GM19240 (cell line): ENCODE data around the gene TBC1D2.

Experiments used
- DNase-seq: peaks from one replicate; pipeline ENCODE4 v3.0.0; 2011; ENCODE audit warnings: low spot score; ENCODE audit not compliant: insufficient read length

TBC1D2 gene

DNA sequence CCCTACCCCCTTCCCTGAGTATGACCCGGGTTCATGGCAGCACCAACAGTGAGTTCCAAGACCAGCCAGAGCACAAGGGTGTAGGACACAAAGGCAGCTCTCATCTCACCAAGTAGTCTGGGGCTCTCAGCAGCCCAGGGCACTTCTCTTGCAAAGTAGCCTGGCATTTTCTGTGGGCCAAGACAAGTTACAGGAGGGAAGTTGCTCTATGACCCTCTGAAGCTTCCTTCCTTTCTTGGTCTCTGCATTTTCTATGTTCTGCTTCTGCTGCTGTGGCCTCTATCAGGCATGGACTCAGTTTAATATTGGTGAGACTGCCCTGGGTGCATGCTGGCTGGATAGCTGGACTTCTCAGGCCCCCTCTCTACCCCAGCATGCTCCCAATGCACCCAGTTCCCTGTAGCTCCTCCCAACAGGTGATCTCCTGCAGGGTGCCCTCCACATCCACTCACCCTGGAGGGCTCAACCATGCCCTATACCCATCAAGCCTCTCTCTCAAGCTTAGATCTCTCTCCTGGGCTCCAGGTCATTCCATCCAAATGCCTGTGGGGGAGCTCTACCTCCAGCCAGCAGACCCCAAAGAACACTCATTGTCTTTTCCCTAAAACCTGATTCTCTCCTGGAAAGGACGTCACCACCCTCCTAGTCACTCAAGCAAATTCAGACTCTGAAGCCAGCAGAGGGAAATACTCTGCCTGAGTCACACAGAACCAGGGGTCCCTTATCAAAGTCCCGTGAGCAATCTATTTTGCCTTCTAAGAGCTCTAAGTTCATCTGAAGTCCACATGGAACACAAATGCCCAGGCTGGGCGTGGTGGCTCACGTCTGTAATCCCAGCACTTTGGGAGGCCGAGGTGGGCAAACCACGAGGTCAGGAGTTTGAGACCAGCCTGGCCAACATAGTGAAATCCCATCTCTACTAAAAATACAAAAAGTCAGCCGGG is 13.8 kb downstream of the TBC1D2 start:
- DNase-seq, result no peak

GRCh38 chr9:98240475-98240874 is 15.0 kb downstream of the TBC1D2 start:
- DNase-seq, result no peak

DNA sequence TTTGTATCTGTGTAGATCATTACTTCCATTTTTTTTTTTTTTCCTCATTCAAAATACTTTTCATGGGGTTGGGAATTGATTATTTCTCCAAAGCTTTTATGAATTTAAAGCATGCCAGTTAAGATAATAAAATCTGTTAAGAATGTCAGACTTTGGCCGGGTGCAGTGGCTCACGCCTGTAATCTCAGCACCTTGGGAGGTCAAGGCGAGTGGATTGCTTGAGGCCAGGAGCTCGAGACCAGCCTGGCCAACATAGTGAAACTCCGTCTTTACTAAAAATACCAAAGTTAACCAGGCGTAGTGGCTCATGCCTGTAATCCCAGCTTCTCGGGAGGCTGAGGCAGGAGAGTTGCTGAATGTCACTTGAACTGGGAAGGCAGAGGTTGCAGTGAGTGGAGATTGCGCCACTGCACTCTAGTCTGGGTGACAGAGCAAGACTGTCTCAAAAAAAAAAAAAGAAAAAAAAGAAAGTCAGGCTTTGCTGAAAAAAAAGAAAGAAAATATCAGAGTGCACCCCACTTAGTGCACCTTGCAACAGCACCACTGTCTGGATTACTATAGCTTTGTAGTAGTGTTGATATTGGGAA is 18.5 kb downstream of the TBC1D2 start:
- no peak for DNase-seq

DNA sequence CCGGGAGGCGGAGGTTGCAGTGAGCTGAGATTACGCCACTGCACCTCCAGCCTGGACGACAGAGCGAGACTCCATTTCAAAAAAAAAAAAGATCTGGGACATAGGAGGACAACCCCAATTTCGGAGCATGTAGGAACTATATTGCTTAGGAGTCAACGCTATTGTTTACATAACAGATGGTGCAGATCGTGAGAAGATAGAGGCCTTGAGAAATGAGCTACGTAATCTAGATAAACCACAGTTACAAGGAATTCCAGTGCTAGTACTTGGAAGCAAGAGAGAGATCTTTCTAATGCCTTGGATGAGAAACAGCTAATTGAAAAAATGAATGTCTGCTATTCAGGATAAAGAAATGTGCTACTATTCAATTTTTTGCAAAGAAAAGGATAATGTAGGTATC is 20.3 kb downstream of the TBC1D2 start:
- DNase-seq, result no peak

- no peak for DNase-seq
These were observed 21.1 kb downstream of the TBC1D2 start for GRCh38 chr9:98234245-98234825.

- no peak for DNase-seq
These were observed 22.5 kb downstream of the TBC1D2 start for GRCh38 chr9:98232926-98233325.

GRCh38 chr9:98231770-98232478 is 23.5 kb downstream of the TBC1D2 start:
- no peak for DNase-seq

GRCh38 chr9:98230789-98231188 is 24.7 kb downstream of the TBC1D2 start:
- no peak for DNase-seq

DNA sequence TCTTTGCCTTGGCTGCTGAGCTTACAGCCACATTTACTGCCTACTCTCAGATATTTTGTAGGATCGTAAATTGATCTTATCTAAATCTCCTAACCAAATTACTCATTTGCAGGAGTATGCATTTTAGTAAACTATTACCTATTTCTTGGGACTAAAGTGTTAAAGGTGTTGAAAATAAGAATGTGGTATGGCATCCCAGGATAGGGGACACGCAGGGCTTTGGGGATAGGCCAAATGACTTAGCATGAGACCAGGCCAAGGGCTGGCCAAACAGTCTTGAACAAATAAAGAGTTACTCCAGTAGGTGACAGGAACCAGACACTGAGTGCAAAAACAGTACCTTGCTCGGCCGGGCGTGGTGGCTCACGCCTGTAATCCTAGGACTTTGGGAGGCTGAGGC is 25.1 kb downstream of the TBC1D2 start:
- no peak for DNase-seq

DNA sequence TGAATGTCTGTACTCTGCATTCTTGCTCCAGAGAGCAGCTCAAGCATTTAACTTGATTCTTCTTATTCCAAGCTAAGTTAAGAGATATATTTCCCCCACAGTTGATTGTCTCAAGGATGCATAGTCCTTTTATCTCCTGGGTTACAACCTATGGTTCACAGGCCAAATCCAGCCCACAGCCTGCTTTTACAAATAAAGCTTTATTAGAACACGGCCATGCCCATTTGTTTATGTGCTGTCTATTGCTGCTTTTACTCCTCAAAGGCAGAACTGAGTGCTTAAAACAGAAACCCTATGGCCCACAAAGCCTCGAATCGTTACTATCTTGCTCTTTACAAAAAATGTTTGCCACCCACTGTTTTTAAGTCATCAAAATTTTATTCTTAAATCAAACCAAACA is 25.8 kb downstream of the TBC1D2 start:
- DNase-seq, result no peak

DNA sequence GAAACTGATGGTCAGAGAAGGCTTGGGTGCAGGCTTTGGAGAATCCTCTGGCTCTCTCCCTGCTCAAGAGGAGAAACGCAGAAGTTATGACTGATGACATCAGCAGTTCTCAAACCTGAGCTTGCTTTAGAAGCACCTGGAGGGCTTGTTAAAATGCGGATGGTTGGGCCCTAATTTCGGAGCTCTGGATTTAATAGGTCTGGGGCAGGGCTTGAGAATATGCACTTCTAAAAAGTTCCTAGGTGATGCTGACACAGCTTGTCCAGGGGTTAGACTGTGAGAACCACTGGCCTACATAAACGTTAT is 26.4 kb downstream of the TBC1D2 start:
- no peak for DNase-seq

DNA sequence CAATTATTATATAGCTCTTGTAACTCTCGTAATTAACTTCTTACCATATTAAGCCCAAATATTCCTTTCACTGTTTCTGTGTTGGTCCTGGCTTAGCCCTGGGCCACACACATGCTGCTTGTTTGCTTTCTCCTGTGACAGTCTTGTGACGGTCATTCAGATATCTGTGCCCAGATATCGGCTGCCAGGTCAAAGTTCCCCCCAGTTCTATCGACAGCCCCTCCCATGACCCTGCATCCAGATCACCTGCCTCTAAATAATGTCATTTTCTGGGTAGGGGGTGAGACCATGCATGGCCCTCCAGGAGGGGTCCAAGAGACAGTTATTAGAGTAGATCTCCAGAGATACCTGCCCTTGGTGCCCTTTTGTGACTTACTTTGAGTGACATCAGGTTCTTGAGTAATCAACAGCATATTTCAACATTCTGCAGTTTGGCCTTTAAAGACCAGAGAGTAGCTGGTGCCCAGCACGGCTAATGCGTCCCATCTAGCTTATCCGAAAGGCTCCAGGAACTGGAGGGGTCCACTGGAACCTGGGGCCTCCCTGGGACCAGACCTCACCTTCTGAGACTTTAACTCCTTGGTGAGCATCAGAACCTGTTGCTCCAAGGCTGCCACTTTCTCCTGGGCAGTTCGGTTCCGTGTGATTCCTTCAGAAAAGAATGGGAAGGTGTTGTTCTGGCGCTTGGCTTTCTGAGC is 26.9 kb downstream of the TBC1D2 start:
- no peak for DNase-seq

- DNase-seq, result no peak
These were observed 27.6 kb downstream of the TBC1D2 start for GRCh38 chr9:98227883-98228282.

GRCh38 chr9:98226957-98227356 is 28.5 kb downstream of the TBC1D2 start:
- no peak for DNase-seq

GRCh38 chr9:98226516-98226915 is 28.9 kb downstream of the TBC1D2 start:
- no peak for DNase-seq

DNA sequence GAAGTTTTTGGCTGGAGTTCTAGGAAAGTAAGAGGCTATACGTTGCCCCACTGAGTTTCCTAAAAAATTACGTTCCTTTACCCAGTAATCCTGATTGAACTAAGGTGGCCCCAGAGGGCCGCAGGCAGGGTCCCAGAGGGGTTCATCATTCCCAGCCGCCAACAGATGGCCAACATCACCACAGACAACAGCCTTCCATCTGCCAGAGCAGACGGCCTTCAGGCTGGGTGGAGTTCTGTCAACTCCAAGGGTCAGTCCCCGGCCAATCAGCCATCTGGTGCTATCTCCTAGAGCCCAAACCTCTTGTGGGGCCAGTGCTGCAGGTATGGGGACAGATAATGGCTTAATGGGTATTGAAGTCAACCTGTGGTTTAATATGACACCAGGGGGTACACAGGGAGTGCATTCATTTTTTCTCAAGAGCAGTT is 30.4 kb downstream of the TBC1D2 start:
- no peak for DNase-seq

DNA sequence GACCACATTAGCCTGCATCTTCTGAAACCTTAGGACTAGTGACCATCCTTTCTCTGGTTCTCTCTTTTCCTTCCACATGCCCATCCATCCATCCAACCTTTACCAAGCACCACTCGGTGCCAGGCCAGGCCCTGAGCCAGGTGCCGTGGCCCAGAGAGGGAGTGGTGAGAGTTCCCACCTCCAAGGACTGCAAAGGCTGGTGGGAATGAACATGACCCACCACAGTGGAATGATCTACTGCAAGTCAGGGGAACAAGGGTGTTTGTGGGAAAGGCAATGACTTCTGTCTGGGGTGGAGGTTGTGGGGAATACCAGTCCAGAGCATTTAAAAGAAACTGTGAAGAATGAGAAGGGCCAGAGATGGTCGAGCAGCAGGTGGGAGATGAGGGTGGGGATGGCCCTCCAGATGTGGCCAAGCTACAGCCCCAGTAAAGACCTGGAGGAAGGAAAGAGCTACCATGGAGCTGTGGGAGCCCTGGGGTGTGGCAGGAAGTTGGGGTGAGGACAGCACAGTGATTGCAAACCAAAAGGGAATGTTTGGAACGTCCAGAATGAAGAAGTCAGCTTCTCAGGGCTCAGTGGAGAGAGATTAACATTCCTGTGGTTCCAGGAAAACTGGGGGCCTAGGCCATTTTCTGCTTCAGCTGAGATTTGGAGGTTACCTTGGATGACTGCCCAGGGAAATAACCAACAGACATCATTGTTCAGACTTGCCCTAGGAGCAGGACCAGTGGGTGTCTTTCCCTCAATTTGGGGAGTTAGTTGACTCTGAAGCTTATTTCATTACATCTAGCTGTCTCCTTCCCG is 32.4 kb downstream of the TBC1D2 start:
- no peak for DNase-seq

- no peak for DNase-seq
These were observed 34.5 kb downstream of the TBC1D2 start for GRCh38 chr9:98220911-98221310.

DNA sequence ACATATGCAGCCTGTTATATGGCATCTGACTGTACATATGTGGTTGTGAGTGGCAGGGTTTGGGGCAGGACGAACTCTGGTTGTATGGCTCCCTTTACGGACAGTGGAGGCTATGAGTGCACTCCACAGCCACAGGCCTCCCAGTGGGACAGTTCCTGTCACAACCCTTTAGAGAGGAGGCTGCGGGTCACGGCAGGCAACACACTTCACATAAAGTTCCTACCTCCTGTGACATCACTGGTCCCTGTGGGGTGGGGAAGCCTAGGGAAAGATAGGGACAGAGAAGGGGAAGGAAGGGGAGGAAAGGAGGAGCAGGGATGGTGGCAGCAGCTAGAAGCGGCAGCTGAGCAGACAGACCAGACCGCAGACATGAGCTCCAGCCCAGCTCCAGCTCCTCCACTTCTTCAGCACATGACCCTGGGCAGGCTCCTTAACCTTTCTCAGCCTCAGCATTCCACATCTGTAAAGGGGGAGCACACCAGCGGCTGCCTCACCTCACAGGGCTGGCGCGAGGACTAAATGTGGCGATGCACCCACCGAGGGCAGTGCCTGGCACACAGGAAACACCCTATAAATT is 35.6 kb downstream of the TBC1D2 start:
- no peak for DNase-seq

GRCh38 chr9:98219364-98219716 is 36.1 kb downstream of the TBC1D2 start:
- DNase-seq, result no peak
